ENCODE measurements around the gene STK16.
A peak's percentile ranks its signal among the peaks of the same experiment; 100 is the strongest.

STK16 gene

GRCh38 chr2:219291910-219292490, 46.7 kb downstream of the STK16 start:
- peaks cover 0 to 2% of the 10 kb centered on the region in 2 donors for H3K9me3 ChIP-seq (replicated peaks in 1 of 2; ENCODE audit: control insufficient read depth in 2 of 2, insufficient read depth in 1 of 2, low read depth in 1 of 2, low read length in 2 of 2)
- no peak overlapping the region for H3K9ac ChIP-seq (ENCODE audit: low read depth, low read length, poor library complexity)
- H2AK5ac ChIP-seq (ENCODE audit: low read depth, low read length), result no peak overlapping the region
- no peak overlapping the region for H3K18ac ChIP-seq (ENCODE audit: low read length)
- H4K91ac ChIP-seq (ENCODE audit: low read depth, low read length, poor library complexity), result no peak overlapping the region
- WGBS, 2 donors (ENCODE audit: extremely low coverage in 2 of 2, insufficient read length in 2 of 2, insufficient replicate concordance in 1 of 2), result no CpG with 5 or more reads among the region's 4 CpGs
- no peaks in the 10 kb centered on the region for H3K36me3 ChIP-seq (replicated peaks in 1 of 2; ENCODE audit: control insufficient read depth in 2 of 2, insufficient read depth in 2 of 2, low read length in 2 of 2)
- peaks cover 2 to 5% of the 10 kb centered on the region in 2 donors for H3K4me1 ChIP-seq (ENCODE audit: control insufficient read depth in 2 of 2, insufficient read depth in 1 of 2, low read depth in 1 of 2, low read length in 2 of 2)
- H2BK15ac ChIP-seq (ENCODE audit: low read length), result no peak overlapping the region
- no peak overlapping the region for H3K23ac ChIP-seq (ENCODE audit: low read depth, low read length, poor library complexity)
- H3K27ac ChIP-seq (replicated peaks; ENCODE audit: low read length), result no peak overlapping the region
- H3K27me3 ChIP-seq (ENCODE audit: control insufficient read depth in 3 of 3, insufficient read depth in 3 of 3, low read depth in 1 of 3, low read length in 3 of 3), result peaks cover 0 to 10% (median 0%) of the 10 kb centered on the region in 3 experiments
- H3K4me3 ChIP-seq (ENCODE audit: low read length in 2 of 2), result no peak overlapping the region
- H2AFZ ChIP-seq (ENCODE audit: low read length), result no peak overlapping the region
- H3K4me2 ChIP-seq (ENCODE audit: insufficient read depth, low read length, poor library complexity, severe bottlenecking), result no peak overlapping the region
- no peak for DNase-seq (ENCODE audit: low spot score)
- H2BK12ac ChIP-seq (ENCODE audit: low read length), result no peak overlapping the region
- no peaks in the 10 kb centered on the region for H3K79me1 ChIP-seq (ENCODE audit: low read depth, low read length)
- no peak overlapping the region for H3K14ac ChIP-seq (ENCODE audit: low read length)
- H4K8ac ChIP-seq (ENCODE audit: low read depth, low read length), result no peak overlapping the region
- H2BK120ac ChIP-seq (ENCODE audit: low read depth, low read length), result no peak overlapping the region
- no peak overlapping the region for H2BK5ac ChIP-seq (ENCODE audit: low read length)
- H3K4ac ChIP-seq (ENCODE audit: low read length), result no peak overlapping the region

GRCh38 chr2:219292616-219293015, 47.3 kb downstream of the STK16 start:
- no peak overlapping the region for H3K4me3 ChIP-seq (ENCODE audit: low read length in 2 of 2)
- H4K91ac ChIP-seq (ENCODE audit: low read depth, low read length, poor library complexity), result no peak overlapping the region
- H2BK15ac ChIP-seq (ENCODE audit: low read length), result no peak overlapping the region
- peaks cover 0 to 2% of the 10 kb centered on the region in 2 donors for H3K9me3 ChIP-seq (replicated peaks in 1 of 2; ENCODE audit: control insufficient read depth in 2 of 2, insufficient read depth in 1 of 2, low read depth in 1 of 2, low read length in 2 of 2)
- no peak overlapping the region for H3K27ac ChIP-seq (replicated peaks; ENCODE audit: low read length)
- H3K14ac ChIP-seq (ENCODE audit: low read length), result no peak overlapping the region
- no peak overlapping the region for H3K4ac ChIP-seq (ENCODE audit: low read length)
- H3K18ac ChIP-seq (ENCODE audit: low read length), result no peak overlapping the region
- H3K4me2 ChIP-seq (ENCODE audit: insufficient read depth, low read length, poor library complexity, severe bottlenecking), result no peak overlapping the region
- H2BK120ac ChIP-seq (ENCODE audit: low read depth, low read length), result no peak overlapping the region
- no peak for DNase-seq (ENCODE audit: low spot score)
- H2BK12ac ChIP-seq (ENCODE audit: low read length), result no peak overlapping the region
- no peaks in the 10 kb centered on the region for H3K79me1 ChIP-seq (ENCODE audit: low read depth, low read length)
- no peak overlapping the region for H2AK5ac ChIP-seq (ENCODE audit: low read depth, low read length)
- no peak overlapping the region for H4K8ac ChIP-seq (ENCODE audit: low read depth, low read length)
- no peak overlapping the region for H2BK5ac ChIP-seq (ENCODE audit: low read length)
- H3K4me1 ChIP-seq (ENCODE audit: control insufficient read depth in 2 of 2, insufficient read depth in 1 of 2, low read depth in 1 of 2, low read length in 2 of 2), result peaks cover 2 to 5% of the 10 kb centered on the region in 2 donors
- H3K27me3 ChIP-seq (ENCODE audit: control insufficient read depth in 3 of 3, insufficient read depth in 3 of 3, low read depth in 1 of 3, low read length in 3 of 3), result peaks cover 0 to 13% (median 0%) of the 10 kb centered on the region in 3 experiments
- WGBS, 2 donors (ENCODE audit: extremely low coverage in 2 of 2, insufficient read length in 2 of 2, insufficient replicate concordance in 1 of 2), result no CpG with 5 or more reads among the region's 9 CpGs
- no peak overlapping the region for H3K9ac ChIP-seq (ENCODE audit: low read depth, low read length, poor library complexity)
- H3K36me3 ChIP-seq (replicated peaks in 1 of 2; ENCODE audit: control insufficient read depth in 2 of 2, insufficient read depth in 2 of 2, low read length in 2 of 2), result no peaks in the 10 kb centered on the region
- no peak overlapping the region for H3K23ac ChIP-seq (ENCODE audit: low read depth, low read length, poor library complexity)
- H2AFZ ChIP-seq (ENCODE audit: low read length), result no peak overlapping the region

- H3K4me2 ChIP-seq (ENCODE audit: insufficient read depth, low read length, poor library complexity, severe bottlenecking), result no peak overlapping the region
- peaks cover 0 to 17% (median 0%) of the 10 kb centered on the region in 3 experiments for H3K27me3 ChIP-seq (ENCODE audit: control insufficient read depth in 3 of 3, insufficient read depth in 3 of 3, low read depth in 1 of 3, low read length in 3 of 3)
- no peak overlapping the region for H3K9ac ChIP-seq (ENCODE audit: low read depth, low read length, poor library complexity)
- peaks cover 2 to 5% of the 10 kb centered on the region in 2 donors for H3K4me1 ChIP-seq (ENCODE audit: control insufficient read depth in 2 of 2, insufficient read depth in 1 of 2, low read depth in 1 of 2, low read length in 2 of 2)
- H2BK12ac ChIP-seq (ENCODE audit: low read length), result no peak overlapping the region
- no peak overlapping the region for H2AK5ac ChIP-seq (ENCODE audit: low read depth, low read length)
- no peak overlapping the region for H2BK15ac ChIP-seq (ENCODE audit: low read length)
- no peaks in the 10 kb centered on the region for H3K79me1 ChIP-seq (ENCODE audit: low read depth, low read length)
- WGBS, 2 donors (ENCODE audit: extremely low coverage in 2 of 2, insufficient read length in 2 of 2, insufficient replicate concordance in 1 of 2), result no CpG with 5 or more reads among the region's 5 CpGs
- H2AFZ ChIP-seq (ENCODE audit: low read length), result peak overlapping the region; percentile 98
- H3K14ac ChIP-seq (ENCODE audit: low read length), result no peak overlapping the region
- no peak overlapping the region for H4K91ac ChIP-seq (ENCODE audit: low read depth, low read length, poor library complexity)
- H4K8ac ChIP-seq (ENCODE audit: low read depth, low read length), result no peak overlapping the region
- H2BK5ac ChIP-seq (ENCODE audit: low read length), result no peak overlapping the region
- H3K9me3 ChIP-seq (replicated peaks in 1 of 2; ENCODE audit: control insufficient read depth in 2 of 2, insufficient read depth in 1 of 2, low read depth in 1 of 2, low read length in 2 of 2), result peaks cover 0 to 2% of the 10 kb centered on the region in 2 donors
- no peak overlapping the region for H2BK120ac ChIP-seq (ENCODE audit: low read depth, low read length)
- no peak for DNase-seq (ENCODE audit: low spot score)
- no peak overlapping the region for H3K4ac ChIP-seq (ENCODE audit: low read length)
- no peak overlapping the region for H3K18ac ChIP-seq (ENCODE audit: low read length)
- no peak overlapping the region for H3K4me3 ChIP-seq (ENCODE audit: low read length in 2 of 2)
- H3K27ac ChIP-seq (replicated peaks; ENCODE audit: low read length), result no peak overlapping the region
- no peak overlapping the region for H3K23ac ChIP-seq (ENCODE audit: low read depth, low read length, poor library complexity)
- no peaks in the 10 kb centered on the region for H3K36me3 ChIP-seq (replicated peaks in 1 of 2; ENCODE audit: control insufficient read depth in 2 of 2, insufficient read depth in 2 of 2, low read length in 2 of 2)
These were observed 48.5 kb downstream of the STK16 start for GRCh38 chr2:219293736-219294231.

DNA sequence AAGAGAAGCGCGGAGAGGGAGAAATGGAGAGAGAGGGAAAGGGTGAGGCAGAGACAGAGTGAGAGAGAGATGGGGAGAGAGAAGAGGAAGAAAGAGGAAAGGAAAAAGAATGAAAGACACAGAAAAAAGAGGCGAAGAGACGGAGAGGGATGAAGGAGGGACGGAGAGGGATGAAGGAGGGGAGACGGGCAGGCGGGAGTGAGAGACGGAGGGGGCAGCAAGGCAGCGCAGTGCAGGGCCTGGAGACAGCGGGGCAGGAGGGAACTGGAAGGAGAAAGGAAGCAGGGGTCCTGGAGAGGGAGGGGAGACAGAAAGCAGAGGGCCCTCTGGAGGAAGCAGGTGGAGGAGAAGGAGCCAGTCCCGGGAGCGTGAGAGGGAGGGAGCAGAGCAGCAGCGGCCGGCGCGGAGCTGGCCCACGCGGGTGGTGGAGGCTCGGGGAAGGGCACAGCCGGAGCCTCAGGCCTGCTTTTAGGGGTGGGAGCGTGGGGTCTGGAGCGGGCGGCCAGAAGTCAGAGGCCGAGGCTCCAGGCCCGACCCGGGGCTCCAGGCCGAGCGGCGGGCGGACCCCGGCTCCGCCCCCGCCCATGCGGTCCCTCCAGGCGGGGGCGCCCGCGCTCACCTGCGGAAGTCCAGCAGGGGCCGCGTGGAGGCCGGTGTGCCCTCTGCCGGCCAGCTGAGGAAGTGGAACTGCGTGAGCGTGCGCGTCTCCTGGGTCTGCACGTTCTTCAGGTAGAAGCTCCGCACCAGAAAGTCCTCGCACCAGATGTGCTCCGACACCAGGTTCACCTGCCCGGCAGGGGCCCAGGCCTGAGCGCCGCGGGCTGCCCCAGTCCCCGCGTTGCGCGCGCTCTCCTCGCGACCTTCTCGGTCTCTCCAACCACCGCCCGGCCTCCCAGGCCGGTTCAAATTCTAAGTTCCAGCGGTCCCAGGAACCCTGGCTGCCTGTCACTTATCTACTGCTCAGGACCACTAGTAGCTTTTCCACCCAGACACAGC, 49.4 kb downstream of the STK16 start:
- Histone ChIP-seq H3K23ac (ENCODE audit: low read depth, low read length, poor library complexity) (peak overlapping the region; percentile 44), H3K4me2 (ENCODE audit: insufficient read depth, low read length, poor library complexity, severe bottlenecking) (peak overlapping the region; percentile 75), H2AFZ (ENCODE audit: low read length) (peak overlapping the region; percentile 98), H2AK5ac (ENCODE audit: low read depth, low read length) (no peak overlapping the region), H3K9ac (ENCODE audit: low read depth, low read length, poor library complexity) (peak overlapping the region; percentile 93), H3K18ac (ENCODE audit: low read length) (peak overlapping the region; percentile 97), H3K14ac (ENCODE audit: low read length) (peak overlapping the region; percentile 87), H3K79me1 (ENCODE audit: low read depth, low read length) (no peaks in the 10 kb centered on the region), H2BK5ac (ENCODE audit: low read length) (peak overlapping the region; percentile 62), H3K36me3 (replicated peaks in 1 of 2; ENCODE audit: control insufficient read depth in 2 of 2, insufficient read depth in 2 of 2, low read length in 2 of 2) (no peaks in the 10 kb centered on the region), H3K27me3 (ENCODE audit: control insufficient read depth in 3 of 3, insufficient read depth in 3 of 3, low read depth in 1 of 3, low read length in 3 of 3) (peaks cover 0 to 25% (median 0%) of the 10 kb centered on the region in 3 experiments), H3K4ac (ENCODE audit: low read length) (no peak overlapping the region), H4K91ac (ENCODE audit: low read depth, low read length, poor library complexity) (no peak overlapping the region), H3K4me3 (ENCODE audit: low read length in 2 of 2) (peak overlapping the region; percentile 67 to 84), H2BK12ac (ENCODE audit: low read length) (no peak overlapping the region), H3K27ac (replicated peaks; ENCODE audit: low read length) (no peak overlapping the region), H3K4me1 (ENCODE audit: control insufficient read depth in 2 of 2, insufficient read depth in 1 of 2, low read depth in 1 of 2, low read length in 2 of 2) (peaks cover 10 to 11% of the 10 kb centered on the region in 2 donors), H3K9me3 (replicated peaks in 1 of 2; ENCODE audit: control insufficient read depth in 2 of 2, insufficient read depth in 1 of 2, low read depth in 1 of 2, low read length in 2 of 2) (peaks cover 0 to 2% of the 10 kb centered on the region in 2 donors), H4K8ac (ENCODE audit: low read depth, low read length) (no peak overlapping the region), H2BK15ac (ENCODE audit: low read length) (peak overlapping the region; percentile 72), H2BK120ac (ENCODE audit: low read depth, low read length) (no peak overlapping the region)
- peak; percentile 85 for DNase-seq (ENCODE audit: low spot score)
- no CpG with 5 or more reads among the region's 67 CpGs for WGBS, 2 donors (ENCODE audit: extremely low coverage in 2 of 2, insufficient read length in 2 of 2, insufficient replicate concordance in 1 of 2)

All from neuronal stem cell (in vitro differentiated cells).